HepG2 (cell line): Measurements from ENCODE around the gene ADM. TPM values are rescaled to one million over a fixed set of nuclear protein-coding genes. Genes with fewer than 3 reads are reported as not detected.

Source experiments
- BRD4 ChIP-seq: sonication (generic); formaldehyde crosslinking; IDR thresholded peaks from 2 replicates; pipeline ENCODE4 v1.4.0; 2020; ENCODE audit warnings: missing genetic modification reagents
- ELF3 ChIP-seq: IDR thresholded peaks from 2 replicates; pipeline ENCODE4 v1.6.1; 2016; ENCODE audit warnings: missing genetic modification reagents, missing compliant biosample characterization
- ERF ChIP-seq: IDR thresholded peaks from 2 replicates; pipeline ENCODE4 v1.6.1; 2018; ENCODE audit warnings: missing biosample characterization, missing genetic modification reagents
- FOXK2 ChIP-seq: fragments of 450-650 bp; IDR thresholded peaks from 2 replicates; pipeline ENCODE4 v1.6.1; 2016
- KMT2B ChIP-seq: IDR thresholded peaks from 2 replicates; pipeline ENCODE4 v1.6.1; 2016; ENCODE audit warnings: missing genetic modification reagents, missing compliant biosample characterization
- LBX2 ChIP-seq: sonication (generic); formaldehyde crosslinking; IDR thresholded peaks from 2 replicates; pipeline ENCODE4 v1.5.0; 2020; ENCODE audit warnings: missing genetic modification reagents, mild to moderate bottlenecking, borderline replicate concordance
- SIN3A ChIP-seq: IDR thresholded peaks from 2 replicates; pipeline ENCODE4 v1.6.1; 2011; ENCODE audit warnings: low read depth, mild to moderate bottlenecking, control low read depth, low read length, borderline replicate concordance
- SRSF1 ChIP-seq: fragments of 200-400 bp; formaldehyde crosslinking; optimal IDR thresholded peaks from 2 replicates; pipeline ENCODE3; 2017; ENCODE audit warnings: mild to moderate bottlenecking, low read depth, low read length, moderate library complexity
- UBTF ChIP-seq: sonication (generic); formaldehyde crosslinking; IDR thresholded peaks from 2 replicates; pipeline ENCODE4 v1.4.0; 2020; ENCODE audit warnings: mild to moderate bottlenecking, missing genetic modification reagents
- ZBTB20 ChIP-seq: sonication (generic); formaldehyde crosslinking; IDR thresholded peaks from 2 replicates; pipeline ENCODE4 v1.8.1; 2023; ENCODE audit warnings: missing genetic modification reagents, low read depth, mild to moderate bottlenecking, borderline replicate concordance
- ZFYVE20 ChIP-seq: sonication (generic); formaldehyde crosslinking; IDR thresholded peaks from 2 replicates; pipeline ENCODE4 v1.8.0; 2023; ENCODE audit warnings: low read depth, mild to moderate bottlenecking, moderate library complexity, missing genetic modification reagents, borderline replicate concordance
- ZNF281 ChIP-seq: sonication (generic); formaldehyde crosslinking; IDR thresholded peaks from 2 replicates; pipeline ENCODE4 v1.4.0; 2020; ENCODE audit warnings: missing genetic modification reagents, borderline replicate concordance
- ZNF296 ChIP-seq: sonication (generic); formaldehyde crosslinking; conservative IDR thresholded peaks from 2 replicates; pipeline ENCODE4 v1.5.0; 2020; ENCODE audit warnings: mild to moderate bottlenecking, missing genetic modification reagents
- ZNF644 ChIP-seq: IDR thresholded peaks from 2 replicates; pipeline ENCODE4 v1.6.1; 2016; ENCODE audit warnings: low read depth
- ZNF724P ChIP-seq: sonication (generic); formaldehyde crosslinking; IDR thresholded peaks from 2 replicates; pipeline ENCODE4 v1.8.0; 2022; ENCODE audit warnings: missing genetic modification reagents, borderline replicate concordance
- ZNF782 ChIP-seq: sonication (generic); formaldehyde crosslinking; IDR thresholded peaks from 2 replicates; pipeline ENCODE4 v1.4.0; 2020; ENCODE audit warnings: missing genetic modification reagents, mild to moderate bottlenecking, borderline replicate concordance
- polyA plus RNA-seq, 8 experiments: library from polyadenylated mRNA; depleted of rRNA in 3 of 8; stranded (reverse) in 7 of 8; unstranded in 1 of 8; fragments of >200 nt; fragmentation: Illumina TruSeq in 4 of 8; extraction: Trizol in 4 of 8; gene quantifications; 2 replicates each; pipeline versions ENCODE4 v1.2.1 to v1.2.3, GENCODE V29; 2011 to 2016; ENCODE audit warnings: low read depth in 4 of 8, missing spikeins in 1 of 8, mixed read lengths in 1 of 8; ENCODE audit not compliant: insufficient read depth in 1 of 8
- total RNA-seq, 5 experiments: library from RNA; depleted of rRNA; stranded (reverse); fragments of >200 nt; fragmentation: Illumina TruSeq; extraction: Trizol; gene quantifications; 2 replicates each; pipeline ENCODE4 v1.2.3, GENCODE V29; 2016; ENCODE audit warnings: low read depth in 1 of 5
- TF ChIP-seq, protein P1 (sequence below): sonication (generic); formaldehyde crosslinking; IDR thresholded peaks from 2 replicates; pipeline ENCODE4 v1.5.0; 2020; ENCODE audit warnings: mild to moderate bottlenecking, missing genetic modification reagents, borderline replicate concordance
- TF ChIP-seq, protein P2 (sequence below): sonication (generic); formaldehyde crosslinking; IDR thresholded peaks from 2 replicates; pipeline ENCODE4 v1.4.0; 2020; ENCODE audit warnings: missing genetic modification reagents

Gene ADM
- total and polyA plus RNA-seq, 2 of the 13 experiments (the other 11 are each of a cell fraction or from before 2014, with no cell fraction given) = 10.7 to 26.1 TPM

DNA sequence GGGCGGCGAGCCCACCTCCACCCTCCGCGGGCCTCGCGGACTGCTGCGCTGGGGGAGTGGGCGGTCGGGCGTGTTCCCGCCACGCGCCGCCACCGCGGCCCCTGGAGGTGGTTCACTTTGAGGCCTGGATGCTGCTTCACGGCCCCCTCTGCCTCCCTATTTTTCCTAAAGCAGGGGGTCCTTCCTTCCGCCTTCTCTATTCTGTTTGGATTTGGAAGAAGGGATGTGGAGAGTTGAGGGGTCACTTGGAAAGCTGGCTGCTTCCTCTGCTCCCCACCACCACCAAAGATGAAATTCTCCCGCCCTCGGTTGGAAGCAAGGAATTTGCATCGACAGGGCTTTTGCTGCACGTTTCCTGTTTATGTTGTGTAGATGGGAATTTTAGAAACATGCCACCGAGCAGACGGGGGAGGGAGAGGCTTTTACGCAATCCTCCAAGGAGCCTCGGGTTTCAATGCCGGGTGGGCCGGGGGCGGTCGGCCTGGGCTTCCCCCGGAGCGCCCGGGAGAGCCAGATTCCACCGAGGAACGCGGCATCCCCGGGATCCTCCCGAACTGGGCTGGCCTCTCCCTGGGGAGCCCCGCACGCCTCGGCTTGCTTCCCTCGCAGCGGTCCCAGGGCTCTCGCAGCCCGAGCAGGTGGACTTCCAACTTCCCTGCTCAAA lies 10.5 kb upstream of the ADM start (continued):
- TF ChIP-seq ZNF281 (CRISPR knock-in tag) = no peak; the same call in 1 of the 2 replicates
- no peak; the same call in 1 of the 2 replicates for TF ChIP-seq ELF3 (CRISPR knock-in tag)
- no peak for TF ChIP-seq BRD4
- TF ChIP-seq, protein P1, sequence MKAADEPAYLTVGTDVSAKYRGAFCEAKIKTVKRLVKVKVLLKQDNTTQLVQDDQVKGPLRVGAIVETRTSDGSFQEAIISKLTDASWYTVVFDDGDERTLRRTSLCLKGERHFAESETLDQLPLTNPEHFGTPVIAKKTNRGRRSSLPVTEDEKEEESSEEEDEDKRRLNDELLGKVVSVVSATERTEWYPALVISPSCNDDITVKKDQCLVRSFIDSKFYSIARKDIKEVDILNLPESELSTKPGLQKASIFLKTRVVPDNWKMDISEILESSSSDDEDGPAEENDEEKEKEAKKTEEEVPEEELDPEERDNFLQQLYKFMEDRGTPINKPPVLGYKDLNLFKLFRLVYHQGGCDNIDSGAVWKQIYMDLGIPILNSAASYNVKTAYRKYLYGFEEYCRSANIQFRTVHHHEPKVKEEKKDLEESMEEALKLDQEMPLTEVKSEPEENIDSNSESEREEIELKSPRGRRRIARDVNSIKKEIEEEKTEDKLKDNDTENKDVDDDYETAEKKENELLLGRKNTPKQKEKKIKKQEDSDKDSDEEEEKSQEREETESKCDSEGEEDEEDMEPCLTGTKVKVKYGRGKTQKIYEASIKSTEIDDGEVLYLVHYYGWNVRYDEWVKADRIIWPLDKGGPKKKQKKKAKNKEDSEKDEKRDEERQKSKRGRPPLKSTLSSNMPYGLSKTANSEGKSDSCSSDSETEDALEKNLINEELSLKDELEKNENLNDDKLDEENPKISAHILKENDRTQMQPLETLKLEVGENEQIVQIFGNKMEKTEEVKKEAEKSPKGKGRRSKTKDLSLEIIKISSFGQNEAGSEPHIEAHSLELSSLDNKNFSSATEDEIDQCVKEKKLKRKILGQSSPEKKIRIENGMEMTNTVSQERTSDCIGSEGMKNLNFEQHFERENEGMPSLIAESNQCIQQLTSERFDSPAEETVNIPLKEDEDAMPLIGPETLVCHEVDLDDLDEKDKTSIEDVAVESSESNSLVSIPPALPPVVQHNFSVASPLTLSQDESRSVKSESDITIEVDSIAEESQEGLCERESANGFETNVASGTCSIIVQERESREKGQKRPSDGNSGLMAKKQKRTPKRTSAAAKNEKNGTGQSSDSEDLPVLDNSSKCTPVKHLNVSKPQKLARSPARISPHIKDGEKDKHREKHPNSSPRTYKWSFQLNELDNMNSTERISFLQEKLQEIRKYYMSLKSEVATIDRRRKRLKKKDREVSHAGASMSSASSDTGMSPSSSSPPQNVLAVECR = peak; percentile 32; the same call in 1 of the 2 replicates
- 0 out of 2 replicates have a peak, but pooled peaks have one; percentile 2 for TF ChIP-seq ERF
- TF ChIP-seq SRSF1 = peak; percentile 51
- TF ChIP-seq KMT2B (CRISPR knock-in tag) = peak; percentile 12; the same call in 1 of the 2 replicates
- TF ChIP-seq SIN3A = peak; percentile 4; the same call in 1 of the 2 replicates
- TF ChIP-seq ZNF782 = peak; percentile 44; the same call in 1 of the 2 replicates
- TF ChIP-seq ZNF296 (CRISPR knock-in tag) = no peak; the same call in 1 of the 2 replicates
- TF ChIP-seq FOXK2 = peak; percentile 42; the same call in 1 of the 2 replicates
- TF ChIP-seq ZBTB20 = 0 out of 2 replicates have a peak, but pooled peaks have one; percentile 28
- TF ChIP-seq ZNF644 (CRISPR knock-in tag) = no peak
- peak; percentile 69 for TF ChIP-seq UBTF (CRISPR knock-in tag)
- peak; percentile 92; the same call in 1 of the 2 replicates for TF ChIP-seq ZNF724P (CRISPR knock-in tag)
- TF ChIP-seq LBX2 (CRISPR knock-in tag) = 0 out of 2 replicates have a peak, but pooled peaks have one; percentile 53
- TF ChIP-seq, protein P2, sequence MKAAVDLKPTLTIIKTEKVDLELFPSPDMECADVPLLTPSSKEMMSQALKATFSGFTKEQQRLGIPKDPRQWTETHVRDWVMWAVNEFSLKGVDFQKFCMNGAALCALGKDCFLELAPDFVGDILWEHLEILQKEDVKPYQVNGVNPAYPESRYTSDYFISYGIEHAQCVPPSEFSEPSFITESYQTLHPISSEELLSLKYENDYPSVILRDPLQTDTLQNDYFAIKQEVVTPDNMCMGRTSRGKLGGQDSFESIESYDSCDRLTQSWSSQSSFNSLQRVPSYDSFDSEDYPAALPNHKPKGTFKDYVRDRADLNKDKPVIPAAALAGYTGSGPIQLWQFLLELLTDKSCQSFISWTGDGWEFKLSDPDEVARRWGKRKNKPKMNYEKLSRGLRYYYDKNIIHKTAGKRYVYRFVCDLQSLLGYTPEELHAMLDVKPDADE (CRISPR knock-in tag) = no peak
- no peak for TF ChIP-seq ZFYVE20 (CRISPR knock-in tag)
